ENCODE measurements around the gene GNB2. TPM values are rescaled to one million over a fixed set of nuclear protein-coding genes. Genes with fewer than 3 reads are reported as not detected.

GNB2 gene
- polyA plus RNA-seq, 1 donor: 193 TPM

- H3K4me1 ChIP-seq (ENCODE audit: control insufficient read depth, insufficient read depth, low read length): peaks cover 5% of the 10 kb centered on the region
- WGBS (ENCODE audit: insufficient coverage, low lambda C conversion rate): no CpG with 5 or more reads among the region's 72 CpGs
- H3K27ac ChIP-seq (ENCODE audit: low read length): no peak overlapping the region
- no peaks in the 10 kb centered on the region for H3K9me3 ChIP-seq (ENCODE audit: control insufficient read depth, low read depth, low read length)
- H3K4me3 ChIP-seq (ENCODE audit: low read length): peak overlapping the region; percentile 46
- H3K27me3 ChIP-seq (ENCODE audit: control insufficient read depth, insufficient read depth, low read length): peaks cover 22% of the 10 kb centered on the region
- peak; percentile 56 to 70 for DNase-seq
- no peaks in the 10 kb centered on the region for H3K36me3 ChIP-seq (ENCODE audit: control insufficient read depth, insufficient read depth, low read length)
These were observed 40.4 kb upstream of the GNB2 start for GRCh38 chr7:100632951-100633717.

DNA sequence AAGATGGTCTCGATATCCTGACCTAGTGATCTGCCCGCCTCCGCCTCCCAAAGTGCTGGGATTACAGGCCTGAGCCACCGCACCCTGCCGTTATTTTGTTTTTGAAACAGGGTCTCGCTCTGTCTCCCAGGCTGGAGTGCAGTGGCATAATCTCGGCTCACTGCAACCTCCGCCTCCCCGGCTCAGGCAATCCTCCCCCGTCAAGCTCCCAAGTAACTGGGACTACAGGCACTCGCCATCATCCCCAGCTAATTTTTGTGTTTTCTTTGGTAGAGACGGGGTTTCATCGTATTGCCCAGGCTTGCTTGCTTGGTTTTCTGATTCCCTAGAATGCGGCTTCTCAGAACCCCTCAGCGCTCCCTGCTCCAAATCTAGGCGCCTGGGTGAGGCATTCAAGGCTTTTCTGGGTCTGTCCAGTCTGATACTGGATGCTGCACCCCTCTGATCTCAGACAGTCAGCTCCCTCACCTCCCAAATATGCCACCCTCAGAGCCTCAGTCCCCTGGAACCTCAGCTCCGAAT lies 33.5 kb upstream of the GNB2 start:
- H3K27me3 ChIP-seq (ENCODE audit: control insufficient read depth, insufficient read depth, low read length): peaks cover 3% of the 10 kb centered on the region
- 100% methylated on average over 3 of the region's 17 CpGs for WGBS (ENCODE audit: insufficient coverage, low lambda C conversion rate)
- peaks cover 15% of the 10 kb centered on the region for H3K4me1 ChIP-seq (ENCODE audit: control insufficient read depth, insufficient read depth, low read length)
- no peaks in the 10 kb centered on the region for H3K36me3 ChIP-seq (ENCODE audit: control insufficient read depth, insufficient read depth, low read length)
- no peak overlapping the region for H3K4me3 ChIP-seq (ENCODE audit: low read length)
- no peaks in the 10 kb centered on the region for H3K9me3 ChIP-seq (ENCODE audit: control insufficient read depth, low read depth, low read length)
- H3K27ac ChIP-seq (ENCODE audit: low read length): no peak overlapping the region
- no peak for DNase-seq

DNA sequence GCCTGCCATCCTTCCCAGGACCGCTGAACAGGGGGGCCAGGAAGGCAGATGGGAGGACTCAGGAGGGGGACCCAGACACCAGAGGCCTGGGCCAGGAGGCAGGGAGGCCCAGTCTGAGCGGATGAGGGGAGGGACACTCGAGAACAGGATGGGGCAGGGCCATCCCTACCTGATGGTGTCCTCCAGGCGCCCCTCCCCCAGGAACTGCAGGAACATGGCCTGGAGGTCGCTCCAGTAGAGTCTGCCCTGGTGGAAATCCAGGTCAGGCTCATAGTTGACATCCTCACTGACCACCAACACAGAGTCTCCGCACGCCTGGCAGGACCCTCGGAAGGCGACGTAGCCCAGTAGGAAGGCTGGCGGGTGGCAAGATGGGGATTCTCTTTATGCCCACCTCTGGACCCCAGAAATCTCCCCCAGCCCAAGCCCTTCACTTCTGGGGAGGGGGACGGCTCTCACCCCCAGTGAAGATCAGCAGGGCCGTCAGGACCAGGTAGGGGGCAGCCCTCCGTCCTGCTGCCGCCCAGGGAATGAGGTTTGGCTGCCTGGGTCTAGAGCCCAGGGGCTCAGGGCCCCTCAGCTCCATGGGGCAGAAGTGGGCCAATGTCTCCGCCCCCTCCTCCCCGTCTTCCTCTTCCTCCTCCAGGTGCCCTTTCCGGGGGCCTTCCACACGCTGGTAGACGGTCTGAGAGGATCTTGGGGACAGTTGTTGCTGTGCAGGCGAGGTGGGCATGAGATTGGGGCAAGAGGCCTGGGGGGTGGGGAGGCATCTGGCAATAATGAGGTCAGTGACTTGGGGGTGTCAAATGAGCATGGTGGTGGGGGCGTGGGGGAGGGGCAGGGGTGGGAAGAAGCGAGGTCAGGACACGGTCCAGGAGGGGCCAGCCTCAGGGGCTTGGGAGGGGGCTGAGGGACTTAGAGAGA lies 32.8 kb upstream of the GNB2 start:
- no peak for DNase-seq
- Histone ChIP-seq H3K27me3 (ENCODE audit: control insufficient read depth, insufficient read depth, low read length) (peaks cover 3% of the 10 kb centered on the region), H3K27ac (ENCODE audit: low read length) (no peak overlapping the region), H3K4me1 (ENCODE audit: control insufficient read depth, insufficient read depth, low read length) (peaks cover 15% of the 10 kb centered on the region), H3K9me3 (ENCODE audit: control insufficient read depth, low read depth, low read length) (no peaks in the 10 kb centered on the region), H3K4me3 (ENCODE audit: low read length) (no peak overlapping the region), H3K36me3 (ENCODE audit: control insufficient read depth, insufficient read depth, low read length) (no peaks in the 10 kb centered on the region)
- WGBS (ENCODE audit: insufficient coverage, low lambda C conversion rate): no CpG with 5 or more reads among the region's 24 CpGs

DNA sequence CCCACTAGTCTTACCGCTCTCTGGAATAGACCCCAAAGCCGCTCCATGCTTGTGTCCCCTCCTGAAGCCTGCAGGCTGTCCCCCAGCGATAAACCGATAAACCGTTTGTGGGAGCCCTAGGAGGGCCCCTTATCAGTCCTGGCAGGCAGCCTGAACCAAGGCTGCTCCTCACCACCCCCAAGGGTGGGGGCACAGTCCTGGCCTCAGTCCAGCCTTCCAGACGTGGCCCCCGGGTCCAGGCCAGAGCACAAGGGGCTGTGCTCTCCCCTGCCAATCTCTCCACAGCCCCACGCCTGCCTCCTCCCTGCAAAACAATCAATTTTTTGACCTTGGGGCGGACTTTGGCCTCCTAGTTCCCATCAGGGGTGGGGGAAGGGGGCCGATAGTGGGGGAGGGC lies 32.1 kb upstream of the GNB2 start, which contains the start of gene TFR2:
Gene TFR2 (minus strand): TSS at position 90 of the 397 bp plus-strand sequence. CDS start 43 bp downstream, at position 47.
- H3K9me3 ChIP-seq (ENCODE audit: control insufficient read depth, low read depth, low read length): no peaks in the 10 kb centered on the region
- DNase-seq: peak; percentile 46 to 64
- no peak within 1 kb of the TSS for H3K4me3 ChIP-seq (ENCODE audit: low read length)
- WGBS (ENCODE audit: insufficient coverage, low lambda C conversion rate): no CpG with 5 or more reads among the region's 10 CpGs
- no peaks in the 10 kb centered on the region for H3K36me3 ChIP-seq (ENCODE audit: control insufficient read depth, insufficient read depth, low read length)
- H3K27ac ChIP-seq (ENCODE audit: low read length): no peak within 1 kb of the TSS
- H3K4me1 ChIP-seq (ENCODE audit: control insufficient read depth, insufficient read depth, low read length): peaks cover 15% of the 10 kb centered on the region
- peaks cover 5% of the 10 kb centered on the region for H3K27me3 ChIP-seq (ENCODE audit: control insufficient read depth, insufficient read depth, low read length)

GRCh38 chr7:100641860-100642533 lies 31.5 kb upstream of the GNB2 start:
- Histone ChIP-seq H3K27ac (ENCODE audit: low read length) (no peak overlapping the region), H3K36me3 (ENCODE audit: control insufficient read depth, insufficient read depth, low read length) (no peaks in the 10 kb centered on the region), H3K9me3 (ENCODE audit: control insufficient read depth, low read depth, low read length) (no peaks in the 10 kb centered on the region), H3K4me1 (ENCODE audit: control insufficient read depth, insufficient read depth, low read length) (peaks cover 15% of the 10 kb centered on the region), H3K27me3 (ENCODE audit: control insufficient read depth, insufficient read depth, low read length) (peaks cover 5% of the 10 kb centered on the region), H3K4me3 (ENCODE audit: low read length) (no peak overlapping the region)
- WGBS (ENCODE audit: insufficient coverage, low lambda C conversion rate): 60% methylated on average over 1 of the region's 10 CpGs
- DNase-seq: peak in 1 of 2 donors; percentile 25

DNA sequence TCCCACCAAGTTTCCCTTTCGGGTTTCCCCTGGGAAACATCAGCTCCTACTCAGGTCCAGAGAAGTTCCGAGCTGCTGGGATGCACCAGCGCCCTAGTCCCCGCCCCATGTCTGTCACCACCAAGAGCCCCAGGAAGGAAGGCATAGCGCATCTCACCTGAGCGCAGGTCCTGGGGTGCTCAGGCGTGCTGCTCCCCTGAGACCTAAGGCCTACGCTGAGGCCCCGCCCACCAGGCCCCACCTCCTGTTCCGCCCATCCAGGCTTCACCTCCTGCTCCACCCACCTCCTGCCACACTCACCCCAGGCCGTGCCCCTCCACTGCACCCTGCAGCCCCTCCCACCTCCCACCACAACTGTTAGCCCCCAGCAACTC lies 31.0 kb upstream of the GNB2 start:
- Histone ChIP-seq H3K36me3 (ENCODE audit: control insufficient read depth, insufficient read depth, low read length) (no peaks in the 10 kb centered on the region), H3K27ac (ENCODE audit: low read length) (no peak overlapping the region), H3K9me3 (ENCODE audit: control insufficient read depth, low read depth, low read length) (no peaks in the 10 kb centered on the region), H3K27me3 (ENCODE audit: control insufficient read depth, insufficient read depth, low read length) (peaks cover 7% of the 10 kb centered on the region), H3K4me1 (ENCODE audit: control insufficient read depth, insufficient read depth, low read length) (peaks cover 15% of the 10 kb centered on the region), H3K4me3 (ENCODE audit: low read length) (no peak overlapping the region)
- no CpG with 5 or more reads among the region's 11 CpGs for WGBS (ENCODE audit: insufficient coverage, low lambda C conversion rate)
- peak in 1 of 2 donors; percentile 57 for DNase-seq

DNA sequence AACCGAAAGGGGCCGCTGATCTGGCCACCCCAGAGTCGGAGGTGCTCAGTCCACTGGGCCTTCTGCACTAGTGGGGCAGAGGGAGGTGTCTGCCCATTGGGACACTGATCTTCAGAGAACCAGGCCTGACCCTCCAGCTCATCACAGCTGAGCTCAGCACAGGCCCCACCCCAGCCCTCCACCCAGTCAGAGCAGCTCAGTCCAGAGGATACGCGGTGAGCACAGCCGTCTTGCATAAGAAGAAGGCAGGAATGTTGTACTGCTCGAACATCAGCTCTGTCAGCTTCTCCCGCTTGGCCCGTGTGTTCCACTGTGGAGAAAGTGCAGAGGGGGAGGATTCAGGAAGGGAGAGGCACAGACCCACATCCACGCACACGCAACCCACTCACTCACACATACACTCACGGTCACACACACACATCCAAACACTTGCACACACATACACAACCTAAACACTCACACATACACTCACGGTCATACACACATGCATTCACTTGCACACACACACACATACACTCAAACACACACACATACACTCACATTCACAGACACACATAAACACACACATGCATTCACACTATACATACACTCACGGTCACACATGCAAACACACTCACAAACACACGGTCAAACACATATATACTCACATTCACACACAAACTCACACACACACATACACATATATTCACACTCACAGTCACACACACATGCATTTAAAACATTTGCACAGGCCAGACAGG lies 23.5 kb upstream of the GNB2 start:
- DNase-seq: no peak
- H3K4me1 ChIP-seq (ENCODE audit: control insufficient read depth, insufficient read depth, low read length): no peaks in the 10 kb centered on the region
- WGBS (ENCODE audit: insufficient coverage, low lambda C conversion rate): 100% methylated on average over 1 of the region's 15 CpGs
- no peak overlapping the region for H3K27ac ChIP-seq (ENCODE audit: low read length)
- no peaks in the 10 kb centered on the region for H3K9me3 ChIP-seq (ENCODE audit: control insufficient read depth, low read depth, low read length)
- H3K36me3 ChIP-seq (ENCODE audit: control insufficient read depth, insufficient read depth, low read length): no peaks in the 10 kb centered on the region
- H3K4me3 ChIP-seq (ENCODE audit: low read length): no peak overlapping the region
- peaks cover 14% of the 10 kb centered on the region for H3K27me3 ChIP-seq (ENCODE audit: control insufficient read depth, insufficient read depth, low read length)

DNA sequence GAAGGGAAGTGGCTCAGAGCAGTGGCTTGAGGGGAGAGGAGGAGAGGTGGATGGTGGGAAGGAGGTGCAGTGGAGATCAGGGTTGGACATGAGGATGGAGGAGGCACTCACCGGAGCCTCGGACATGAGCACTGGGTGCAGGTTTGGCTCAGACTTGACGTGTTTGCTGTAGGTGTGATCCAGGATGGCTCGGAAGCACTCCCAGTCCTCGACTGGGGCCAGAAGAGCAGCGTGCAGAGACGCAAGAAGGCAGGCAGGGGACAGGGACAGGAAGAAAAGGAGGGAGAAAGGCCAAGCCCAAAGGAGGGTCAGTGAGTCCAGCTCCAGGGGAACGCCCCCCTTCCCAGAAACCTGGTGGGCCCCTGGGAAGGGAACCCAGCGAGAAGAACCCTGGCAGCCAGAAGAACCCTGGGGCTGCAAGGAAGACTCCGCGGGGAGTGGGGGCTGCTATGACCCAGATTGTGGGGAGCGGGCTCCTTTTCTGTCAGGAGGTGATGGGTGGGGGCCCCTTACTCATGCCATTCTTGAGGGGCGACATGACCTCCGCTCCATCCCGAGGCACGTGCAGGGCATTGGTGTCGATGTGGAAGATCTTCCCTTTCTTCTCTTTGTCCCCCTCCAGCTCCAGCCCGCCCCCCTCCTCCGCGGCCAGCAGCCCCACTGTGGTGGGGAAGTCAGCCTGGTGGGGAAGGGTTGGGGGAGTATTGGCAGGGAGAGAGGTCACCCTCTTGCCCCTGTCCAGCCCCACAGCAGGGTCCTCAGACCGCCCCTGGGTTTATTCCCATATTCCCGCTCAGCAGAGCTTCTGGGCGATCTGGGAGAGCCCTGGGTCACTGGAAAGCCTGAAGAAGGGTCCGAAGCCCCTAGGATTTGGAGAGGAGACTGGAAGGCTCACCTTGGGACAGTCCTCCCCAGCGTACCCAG lies 18.4 kb upstream of the GNB2 start:
- Histone ChIP-seq H3K9me3 (ENCODE audit: control insufficient read depth, low read depth, low read length) (peaks cover 10% of the 10 kb centered on the region), H3K27ac (ENCODE audit: low read length) (no peak overlapping the region), H3K4me1 (ENCODE audit: control insufficient read depth, insufficient read depth, low read length) (no peaks in the 10 kb centered on the region), H3K4me3 (ENCODE audit: low read length) (no peak overlapping the region), H3K36me3 (ENCODE audit: control insufficient read depth, insufficient read depth, low read length) (no peaks in the 10 kb centered on the region), H3K27me3 (ENCODE audit: control insufficient read depth, insufficient read depth, low read length) (peaks cover 40% of the 10 kb centered on the region)
- no CpG with 5 or more reads among the region's 25 CpGs for WGBS (ENCODE audit: insufficient coverage, low lambda C conversion rate)
- no peak for DNase-seq

All from large intestine (tissue), 3 donors.